ENCODE data around the gene MYOZ3. TPM values are rescaled to one million over a fixed set of nuclear protein-coding genes. Genes with fewer than 3 reads are reported as not detected.

MYOZ3 gene
- total RNA-seq, 1 experiment from 2014 or later: 0.45 TPM

GRCh38 chr5:150700594-150701377 is 39.7 kb downstream of the MYOZ3 start, which contains the start of gene RBM22:
Gene RBM22 (minus strand): TSS chr5:150701062. CDS start chr5:150700985, 77 bp downstream.
- DNase-seq (ENCODE audit: low spot score): peak; percentile 90

DNA sequence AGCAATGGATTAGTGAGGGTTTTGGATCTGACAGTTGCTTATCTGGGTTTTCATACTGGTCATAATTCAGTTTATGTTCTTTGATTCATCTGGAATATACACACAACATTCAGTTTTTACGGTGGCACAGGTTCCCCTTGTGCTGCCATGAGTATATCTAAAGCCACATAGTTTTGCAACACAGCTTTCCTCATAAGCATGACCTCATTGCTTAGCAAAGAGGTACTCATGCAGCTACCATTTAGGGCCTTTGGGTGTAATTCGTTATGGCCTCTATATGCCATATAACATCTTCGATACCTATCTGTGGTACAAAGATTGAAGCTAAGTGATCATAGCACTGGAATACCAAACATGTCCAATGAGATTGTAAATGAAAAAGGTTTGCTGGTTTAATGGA is 42.7 kb downstream of the MYOZ3 start:
- DNase-seq (ENCODE audit: low spot score): no peak

GRCh38 chr5:150706776-150707390 is 45.8 kb downstream of the MYOZ3 start:
- no peak for DNase-seq (ENCODE audit: low spot score)

DNA sequence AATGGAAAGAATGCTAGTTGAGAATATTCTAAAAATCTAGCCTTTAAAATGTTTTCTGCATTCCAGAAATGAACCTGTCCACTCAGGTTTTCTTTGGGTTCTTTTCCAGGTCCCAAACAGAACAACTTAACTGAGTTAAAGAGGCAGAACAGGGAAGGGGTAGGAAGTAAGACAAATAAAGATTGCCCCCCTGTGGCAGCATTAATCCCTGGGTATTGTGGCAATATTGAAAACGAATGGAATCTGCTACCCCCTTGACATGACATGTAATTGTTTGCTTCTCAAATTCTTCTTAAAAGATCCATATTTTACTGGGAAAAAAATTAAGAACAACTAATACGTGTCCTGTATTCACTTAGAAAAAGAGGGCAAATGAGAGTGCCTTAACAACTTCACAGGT is 49.1 kb downstream of the MYOZ3 start:
- DNase-seq (ENCODE audit: low spot score): peak; percentile 47

DNA sequence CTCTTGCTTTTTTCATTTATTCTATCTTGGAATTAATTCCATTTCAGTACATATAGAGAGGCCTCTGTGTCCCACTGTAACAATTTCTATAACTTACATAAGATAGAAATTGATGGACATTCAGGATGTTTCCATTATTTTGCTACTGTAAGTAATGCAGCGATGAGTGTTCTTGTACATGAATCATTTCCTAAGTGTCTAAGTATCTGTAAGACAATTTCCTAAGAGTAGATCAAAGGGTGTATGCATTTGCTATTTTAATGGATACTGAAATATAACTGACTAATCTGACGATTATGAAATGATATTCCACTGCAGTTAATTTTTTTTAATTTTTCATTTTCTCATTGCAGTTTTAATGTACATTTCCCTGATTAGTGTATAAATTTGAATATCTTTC is 62.8 kb downstream of the MYOZ3 start:
- DNase-seq (ENCODE audit: low spot score): no peak

Other genes with a start within 250 kb of the MYOZ3 start
- gene CD74, start 248.3 kb upstream of the MYOZ3 start, total RNA-seq (2014; rRNA removed; shearing (Covaris generic)): 1.1 TPM in 1 of 2 replicates, not detected in the other
- gene RPS14, start 211.5 kb upstream of the MYOZ3 start, total RNA-seq (2014; rRNA removed; shearing (Covaris generic)): 2,916 and 3,804 TPM in 2 replicates
- 55.4 and 77.8 TPM in 2 replicates for gene NDST1, start 153.1 kb upstream of the MYOZ3 start, total RNA-seq (2014; rRNA removed; shearing (Covaris generic))
- 7.2 and 9.0 TPM in 2 replicates for gene SYNPO, start 20.6 kb upstream of the MYOZ3 start, total RNA-seq (2014; rRNA removed; shearing (Covaris generic))
- gene RBM22, start 39.8 kb downstream of the MYOZ3 start, total RNA-seq (2014; rRNA removed; shearing (Covaris generic)): 36.4 and 45.8 TPM in 2 replicates
- 67.7 and 68.0 TPM in 2 replicates for gene DCTN4, start 97.8 kb downstream of the MYOZ3 start, total RNA-seq (2014; rRNA removed; shearing (Covaris generic))
- gene SMIM3, start 117.5 kb downstream of the MYOZ3 start, total RNA-seq (2014; rRNA removed; shearing (Covaris generic)): 11.4 and 26.2 TPM in 2 replicates
- gene IRGM, start 185.3 kb downstream of the MYOZ3 start, total RNA-seq (2014; rRNA removed; shearing (Covaris generic)): not detected in 2 replicates
- gene ZNF300, start 243.7 kb downstream of the MYOZ3 start, total RNA-seq (2014; rRNA removed; shearing (Covaris generic)): 15.2 and 17.3 TPM in 2 replicates

Measured in A172 (cell line).